Esophagus muscularis mucosa (tissue), 4 donors: ENCODE measurements around the gene ACSBG1. TPM values are rescaled to one million over a fixed set of nuclear protein-coding genes. Genes with fewer than 3 reads are reported as not detected.
A peak's percentile ranks its signal among the peaks of the same experiment; 100 is the strongest.
"Not testable (repeated sequence)": the region's sequence is repeated elsewhere in the genome, so short reads cannot be mapped to it uniquely, and the experiment has no call there.

Experiments
- DNase-seq: peaks from one replicate; pipeline ENCODE4 v3.0.0-alpha.2; 2017; ENCODE audit errors: extremely low spot score
- H3K27ac ChIP-seq, 4 donors: fragments of 200-600 bp; sonication (generic); replicated peaks in 1 of 4; 1 replicate in 3 of 4; 2 replicates in 1 of 4; pipeline ENCODE4 v1.5.1; 2016 to 2019; ENCODE audit warnings: mild to moderate bottlenecking in 1 of 4
- H3K27me3 ChIP-seq, 4 donors: fragments of 200-600 bp; sonication (generic); one replicate each; pipeline versions ENCODE4 v1.5.1 to v1.6.0; 2016 to 2019
- H3K36me3 ChIP-seq, 4 donors: fragments of 200-600 bp; sonication (generic); one replicate each; pipeline ENCODE4 v1.5.1; 2016 to 2019
- H3K4me1 ChIP-seq, 4 donors: fragments of 200-600 bp; sonication (generic); one replicate each; pipeline ENCODE4 v1.5.1; 2016 to 2019
- H3K4me3 ChIP-seq, 4 donors: fragments of 200-600 bp; sonication (generic); 1 replicate in 2 of 4; 2 replicates in 2 of 4; pipeline ENCODE4 v1.5.1; 2016 to 2019; ENCODE audit warnings: mild to moderate bottlenecking in 4 of 4, moderate library complexity in 1 of 4
- H3K9me3 ChIP-seq, 4 donors: fragments of 200-600 bp; sonication (generic); 1 replicate in 3 of 4; 2 replicates in 1 of 4; pipeline ENCODE4 v1.5.1; 2016 to 2019
- CTCF ChIP-seq, 3 experiments: fragments of 200-600 bp in 2 of 3; fragments of 450-650 bp in 1 of 3; sonication (generic) in 2 of 3; IDR thresholded peaks; one replicate each; pipeline ENCODE4 v1.5.1; 2017 to 2019; ENCODE audit warnings: antibody characterized with exemption in 3 of 3, mild to moderate bottlenecking in 2 of 3, moderate library complexity in 1 of 3
- EP300 ChIP-seq: sonication (generic); formaldehyde crosslinking; IDR thresholded peaks from one replicate; pipeline ENCODE4 v1.6.1; 2017; ENCODE audit warnings: antibody characterized with exemption
- POLR2A ChIP-seq: fragments of 450-650 bp; IDR thresholded peaks from one replicate; pipeline ENCODE4 v1.6.1; 2017; ENCODE audit warnings: antibody characterized with exemption, moderate library complexity, mild to moderate bottlenecking, low read depth
- POLR2AphosphoS5 ChIP-seq, 2 donors: sonication (generic); formaldehyde crosslinking; IDR thresholded peaks; one replicate each; pipeline ENCODE4 v1.6.1; 2017; ENCODE audit warnings: antibody characterized with exemption in 2 of 2
- WGBS: methylation state at CpG from one replicate; pipeline ENCODE4 v1.1.5; 2018; 5-methylcytosine and 5-hydroxymethylcytosine counted together
- intact Hi-C: fragments of 100-400 bp; cut with DNase I; formaldehyde crosslinking; loops from one replicate; pipeline ENCODE4 v1.15.1; 2023
- total RNA-seq, 4 donors: library from RNA; depleted of rRNA; stranded (reverse); fragments of >200 nt; gene quantifications; one replicate each; pipeline versions ENCODE4 v1.1.0 to v1.2.1, GENCODE V29; 2016

Gene ACSBG1
- total RNA-seq, 4 donors from 2014 or later, result 0.33 to 2.5 (median 1.8) TPM

GRCh38 chr15:78154955-78155354 is 79.4 kb downstream of the ACSBG1 start:
- intact Hi-C loops, result no loop called here
- DNase-seq, result no peak
- TF ChIP-seq EP300 (no peak), POLR2A (no peak), CTCF (IDR thresholded peaks at IDR 0.05) (no peak), POLR2AphosphoS5 (IDR thresholded peaks at IDR 0.05) (no peak)
- H3K4me1 ChIP-seq, result peaks cover 24 to 32% (median 29%) of the 10 kb centered on the region in 4 donors
- no peak overlapping the region for H3K27ac ChIP-seq
- WGBS, result 72% methylated on average over 3 of the region's 3 CpGs
- no peaks in the 10 kb centered on the region for H3K27me3 ChIP-seq
- H3K9me3 ChIP-seq, result no peaks in the 10 kb centered on the region
- H3K36me3 ChIP-seq, result peaks cover 13 to 49% (median 25%) of the 10 kb centered on the region in 4 donors
- H3K4me3 ChIP-seq, result no peak overlapping the region

- DNase-seq, H3K27ac ChIP-seq, intact Hi-C loops, H3K27me3 ChIP-seq, H3K9me3 ChIP-seq, H3K4me3 ChIP-seq: not testable (repeated sequence)
- whole genome bisulfite sequencing, result 91% methylated on average over 8 of the region's 8 CpGs
- peaks cover 0 to 12% (median 0%) of the 10 kb centered on the region in 4 donors for H3K36me3 ChIP-seq
- H3K4me1 ChIP-seq, result peaks cover 34 to 48% (median 39%) of the 10 kb centered on the region in 4 donors
Observed at GRCh38 chr15:78151075-78151474, 83.3 kb downstream of the ACSBG1 start.

GRCh38 chr15:78149805-78150751 is 84.3 kb downstream of the ACSBG1 start:
- Histone ChIP-seq H3K4me3 (peak overlapping the region; percentile 80 to 98 (median 92)), H3K4me1 (peaks cover 27 to 38% (median 30%) of the 10 kb centered on the region in 4 donors), H3K27ac (peak overlapping the region; percentile 88 to 97 (median 93)), H3K36me3 (peaks cover 0 to 5% (median 0%) of the 10 kb centered on the region in 4 donors), H3K27me3 (no peaks in the 10 kb centered on the region), H3K9me3 (no peaks in the 10 kb centered on the region)
- no peak for DNase-seq
- intact Hi-C loops, result no loop called here
- WGBS, result 23% methylated on average over 11 of the region's 20 CpGs
- TF ChIP-seq POLR2A (no peak), EP300 (no peak), CTCF (IDR thresholded peaks at IDR 0.05) (no peak), POLR2AphosphoS5 (IDR thresholded peaks at IDR 0.05) (no peak)

GRCh38 chr15:78149068-78149804 is 85.1 kb downstream of the ACSBG1 start, which contains the start of gene IDH3A:
IDH3A (plus strand) TSS chr15:78149362; CDS start chr15:78149404, 42 bp downstream.
- intact Hi-C loops, result no loop called here

More at GRCh38 chr15:78149068-78149804, 85.1 kb downstream of the ACSBG1 start, which contains the start of gene IDH3A:
- peak; percentile 100 for DNase-seq
- peaks cover 22 to 34% (median 27%) of the 10 kb centered on the region in 4 donors for H3K4me1 ChIP-seq
- 0% methylated on average over 6 of the region's 79 CpGs for WGBS
- peaks cover 0 to 5% (median 0%) of the 10 kb centered on the region in 4 donors for H3K36me3 ChIP-seq
- H3K4me3 ChIP-seq, result peak within 1 kb of the TSS; percentile 80 to 98 (median 92)
- no peak for TF ChIP-seq EP300
- peak; percentile 74 for TF ChIP-seq POLR2A
- TF ChIP-seq CTCF (IDR thresholded peaks at IDR 0.05), result no peak
- TF ChIP-seq POLR2AphosphoS5 (IDR thresholded peaks at IDR 0.05), result peak; percentile 86 to 94
- H3K9me3 ChIP-seq, result no peaks in the 10 kb centered on the region
- H3K27me3 ChIP-seq, result no peaks in the 10 kb centered on the region
- peak within 1 kb of the TSS; percentile 88 to 97 (median 93) for H3K27ac ChIP-seq
